A673 (cell line): ENCODE data around the gene CLSTN2. TPM values are rescaled to one million over a fixed set of nuclear protein-coding genes. Genes with fewer than 3 reads are reported as not detected.

Experiments
- BruUV-seq: library from RNA; stranded (reverse); fragments of 400-500 nt; replicated peaks from 2 replicates; lab custom pipeline; 2021; lab: Mats Ljungman, UMichigan
- CTCF ChIA-PET: fragments of 300-600 bp; sonication (Branson Sonifier 250); formaldehyde crosslinking; loops from one replicate; lab custom pipeline; 2022; ENCODE audit warnings: antibody characterized with exemption; lab: Charles Lee
- POLR2A ChIA-PET: fragments of 300-600 bp; sonication (Branson Sonifier 250); formaldehyde crosslinking; loops from one replicate; lab custom pipeline; 2022; ENCODE audit warnings: antibody characterized with exemption; ENCODE audit not compliant: low non-redundant PET; lab: Charles Lee
- DNase-seq: peaks from one replicate; pipeline ENCODE4 v3.0.0-alpha.2; 2015; ENCODE audit warnings: low spot score
- H3K27ac ChIP-seq: fragments of 200-600 bp; sonication (generic); 2 replicates; pipeline ENCODE4 v1.5.1; 2016; ENCODE audit warnings: mixed run types, low read depth, mild to moderate bottlenecking, mixed read lengths, antibody characterized with exemption, low read length; ENCODE audit not compliant: poor library complexity, severe bottlenecking
- H3K27me3 ChIP-seq: fragments of 200-600 bp; sonication (generic); replicated peaks from 2 replicates; pipeline ENCODE4 v1.6.1; 2017; ENCODE audit warnings: mixed run types, low read depth, mild to moderate bottlenecking, mixed read lengths, antibody characterized with exemption, low read length; ENCODE audit not compliant: insufficient read depth, poor library complexity
- H3K36me3 ChIP-seq: fragments of 200-600 bp; sonication (generic); 2 replicates; pipeline ENCODE4 v1.6.1; 2016; ENCODE audit warnings: mixed run types, mild to moderate bottlenecking, mixed read lengths, antibody characterized with exemption, low read length; ENCODE audit not compliant: insufficient read depth, poor library complexity, severe bottlenecking
- H3K4me1 ChIP-seq: fragments of 200-600 bp; sonication (generic); 2 replicates; pipeline ENCODE4 v1.6.1; 2017; ENCODE audit warnings: mixed run types, mild to moderate bottlenecking, mixed read lengths, antibody characterized with exemption, low read length; ENCODE audit not compliant: insufficient read depth, poor library complexity, severe bottlenecking
- H3K4me3 ChIP-seq: fragments of 200-600 bp; sonication (generic); 2 replicates; pipeline ENCODE4 v1.5.1; 2016; ENCODE audit warnings: low read depth, mixed run types, mild to moderate bottlenecking, mixed read lengths, low read length; ENCODE audit not compliant: poor library complexity, severe bottlenecking
- H3K9me3 ChIP-seq: fragments of 200-600 bp; sonication (generic); 2 replicates; pipeline ENCODE4 v1.6.1; 2016; ENCODE audit warnings: mixed run types, low read depth, mild to moderate bottlenecking, mixed read lengths, antibody characterized with exemption, low read length; ENCODE audit not compliant: poor library complexity, severe bottlenecking
- EZH2 ChIP-seq: fragments of 200-600 bp; sonication (generic); IDR thresholded peaks from 2 replicates; pipeline ENCODE4 v1.6.1; 2017; ENCODE audit warnings: borderline replicate concordance, low read depth, mild to moderate bottlenecking, mixed read lengths, antibody characterized with exemption, low read length; ENCODE audit not compliant: poor library complexity, severe bottlenecking
- intact Hi-C: fragments of 100-400 bp; cut with micrococcal nuclease; formaldehyde crosslinking; loops from one replicate; pipeline ENCODE4 v1.10.0; 2022; ENCODE audit not compliant: unreplicated experiment
- total RNA-seq: library from RNA; stranded (reverse); gene quantifications from 2 replicates; pipeline ENCODE4 v1.2.3, GENCODE V29; 2021
- TF ChIP-seq, protein P1 (sequence below): fragments of 300-800, 200-600 bp; sonication (generic); conservative IDR thresholded peaks from 2 replicates; pipeline ENCODE4 v1.5.1; 2017; ENCODE audit warnings: low read depth, mild to moderate bottlenecking, antibody characterized with exemption, low read length, moderate library complexity, mixed read lengths

Gene CLSTN2
- total RNA-seq, 1 experiment from 2014 or later = 50.7 TPM

- Histone ChIP-seq H3K9me3 (no peaks in the 10 kb centered on the region), H3K27me3 (no peaks in the 10 kb centered on the region), H3K4me3 (no peak overlapping the region), H3K36me3 (no peaks in the 10 kb centered on the region), H3K4me1 (no peaks in the 10 kb centered on the region), H3K27ac (no peak overlapping the region)
- TF ChIP-seq, protein P1, sequence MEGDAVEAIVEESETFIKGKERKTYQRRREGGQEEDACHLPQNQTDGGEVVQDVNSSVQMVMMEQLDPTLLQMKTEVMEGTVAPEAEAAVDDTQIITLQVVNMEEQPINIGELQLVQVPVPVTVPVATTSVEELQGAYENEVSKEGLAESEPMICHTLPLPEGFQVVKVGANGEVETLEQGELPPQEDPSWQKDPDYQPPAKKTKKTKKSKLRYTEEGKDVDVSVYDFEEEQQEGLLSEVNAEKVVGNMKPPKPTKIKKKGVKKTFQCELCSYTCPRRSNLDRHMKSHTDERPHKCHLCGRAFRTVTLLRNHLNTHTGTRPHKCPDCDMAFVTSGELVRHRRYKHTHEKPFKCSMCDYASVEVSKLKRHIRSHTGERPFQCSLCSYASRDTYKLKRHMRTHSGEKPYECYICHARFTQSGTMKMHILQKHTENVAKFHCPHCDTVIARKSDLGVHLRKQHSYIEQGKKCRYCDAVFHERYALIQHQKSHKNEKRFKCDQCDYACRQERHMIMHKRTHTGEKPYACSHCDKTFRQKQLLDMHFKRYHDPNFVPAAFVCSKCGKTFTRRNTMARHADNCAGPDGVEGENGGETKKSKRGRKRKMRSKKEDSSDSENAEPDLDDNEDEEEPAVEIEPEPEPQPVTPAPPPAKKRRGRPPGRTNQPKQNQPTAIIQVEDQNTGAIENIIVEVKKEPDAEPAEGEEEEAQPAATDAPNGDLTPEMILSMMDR = no peak
- TF ChIP-seq EZH2 = no peak
- intact Hi-C loops = no loop called here
- ChIA-PET POLR2A (no interaction called here), CTCF (no interaction called here)
- DNase-seq = no peak
- BruUV-seq = no TSS peak
Observed at GRCh38 chr3:140394488-140395133, 459.6 kb downstream of the CLSTN2 start.

DNA sequence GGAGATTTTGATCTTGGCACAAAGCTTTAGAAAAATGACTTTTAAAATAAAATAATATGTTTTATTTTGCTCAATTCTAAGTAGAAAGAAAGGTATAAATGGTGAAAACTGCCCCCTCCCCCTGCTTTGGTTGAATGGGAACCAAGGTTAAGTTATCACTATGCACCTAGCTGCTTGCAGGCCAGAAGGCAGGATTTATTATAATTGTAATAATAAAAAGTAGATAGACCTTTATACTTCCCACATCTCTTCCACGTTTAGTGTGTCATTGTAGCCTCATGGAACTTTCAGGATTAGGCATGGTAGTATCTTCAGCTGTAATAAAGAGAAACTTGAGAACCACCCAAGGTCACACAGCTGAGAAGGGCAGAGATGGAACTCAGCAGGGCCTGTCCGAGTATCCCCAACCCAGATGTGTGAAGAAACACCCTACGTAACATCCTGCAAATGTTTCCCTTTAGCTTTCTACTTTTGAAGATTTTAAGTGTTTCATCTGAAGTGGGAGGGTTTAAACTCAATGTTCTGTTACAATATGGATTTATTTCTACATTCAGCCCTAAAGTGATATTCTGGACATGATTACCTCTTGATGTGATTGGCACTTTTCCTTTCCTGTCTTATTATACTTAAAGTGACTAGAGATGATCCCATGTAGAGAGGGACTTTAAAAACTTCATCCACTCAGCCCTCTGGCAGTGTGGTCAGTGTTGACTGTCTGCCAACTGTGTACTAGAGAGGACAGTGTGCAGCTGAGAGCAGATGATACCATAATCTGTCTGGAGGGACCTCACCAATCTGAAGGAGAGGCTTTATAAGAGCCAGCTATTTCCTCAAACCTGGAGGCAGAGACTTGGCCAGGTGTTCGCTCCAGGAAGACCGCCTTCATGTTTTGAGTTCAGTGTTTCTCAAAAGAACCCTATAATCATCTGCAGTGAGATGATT is 460.4 kb downstream of the CLSTN2 start:
- H3K27ac ChIP-seq = no peak overlapping the region
- no peaks in the 10 kb centered on the region for H3K9me3 ChIP-seq
- no peak for DNase-seq
- no peak overlapping the region for H3K4me3 ChIP-seq
- ChIA-PET POLR2A (no interaction called here), CTCF (no interaction called here)
- no peak for TF ChIP-seq EZH2
- TF ChIP-seq, protein P1 = no peak
- intact Hi-C loops = no loop called here
- no peaks in the 10 kb centered on the region for H3K27me3 ChIP-seq
- no TSS peak for BruUV-seq
- no peaks in the 10 kb centered on the region for H3K4me1 ChIP-seq
- no peaks in the 10 kb centered on the region for H3K36me3 ChIP-seq

DNA sequence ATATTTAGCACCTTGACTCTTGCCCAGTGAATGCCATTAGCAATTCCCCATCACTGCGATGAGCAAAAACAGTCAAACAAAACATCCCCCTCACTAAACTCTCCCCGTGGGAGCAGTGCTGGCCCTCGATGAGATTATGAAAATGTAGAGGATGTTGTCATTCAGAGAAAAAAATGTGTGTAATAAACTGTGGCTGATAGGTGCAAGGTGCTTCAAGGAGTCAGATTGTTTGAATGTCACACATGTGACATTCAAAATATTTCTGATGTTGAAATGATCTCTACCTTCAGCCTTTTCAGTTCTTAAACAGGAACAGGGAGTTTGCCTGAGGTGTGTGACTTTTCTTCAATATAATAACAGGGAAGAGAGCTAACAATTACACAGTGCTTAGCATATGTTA is 461.1 kb downstream of the CLSTN2 start:
- TF ChIP-seq EZH2 = no peak
- TF ChIP-seq, protein P1 = no peak
- ChIA-PET POLR2A (no interaction called here), CTCF (no interaction called here)
- Histone ChIP-seq H3K4me3 (no peak overlapping the region), H3K36me3 (no peaks in the 10 kb centered on the region), H3K27me3 (no peaks in the 10 kb centered on the region), H3K4me1 (no peaks in the 10 kb centered on the region), H3K9me3 (no peaks in the 10 kb centered on the region), H3K27ac (no peak overlapping the region)
- no TSS peak for BruUV-seq
- intact Hi-C loops = no loop called here
- DNase-seq = no peak
